ENCODE measurements around the gene SLC45A3. TPM values are rescaled to one million over a fixed set of nuclear protein-coding genes. Genes with fewer than 3 reads are reported as not detected.

SLC45A3 gene
- total RNA-seq, 1 donor from 2014 or later, result 0.25 TPM

DNA sequence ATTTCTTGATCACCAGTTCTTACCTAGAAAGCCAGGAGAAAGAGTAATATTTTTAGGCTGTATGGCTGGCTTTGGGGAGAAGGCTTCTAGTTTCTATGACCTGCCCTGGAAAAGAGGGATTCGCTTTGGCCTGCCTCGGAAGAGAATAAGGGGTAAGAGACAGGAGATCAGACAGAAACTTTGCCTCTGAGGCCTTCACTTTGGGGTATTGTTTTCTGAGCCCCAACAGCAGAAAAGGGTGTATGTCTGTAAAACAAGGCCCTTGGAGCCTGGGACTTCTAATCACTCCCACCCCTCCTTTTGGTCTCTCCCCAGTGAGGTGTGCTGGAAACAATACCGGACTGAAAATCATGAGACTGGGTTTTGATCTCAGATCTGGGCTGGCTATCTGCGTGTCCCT, 5.1 kb downstream of the SLC45A3 start:
- no peaks in the 10 kb centered on the region for H3K36me3 ChIP-seq
- no peaks in the 10 kb centered on the region for H3K27me3 ChIP-seq
- no peak for DNase-seq (ENCODE audit: extremely low spot score in 2 of 2)
- no peak overlapping the region for H3K4me3 ChIP-seq
- TF ChIP-seq POLR2AphosphoS5 (IDR thresholded peaks at IDR 0.05; ENCODE audit: insufficient read depth in 1 of 2, low read depth in 1 of 2) (no peak), POLR2A (IDR thresholded peaks at IDR 0.05) (no peak)
- TF ChIP-seq, protein P1, sequence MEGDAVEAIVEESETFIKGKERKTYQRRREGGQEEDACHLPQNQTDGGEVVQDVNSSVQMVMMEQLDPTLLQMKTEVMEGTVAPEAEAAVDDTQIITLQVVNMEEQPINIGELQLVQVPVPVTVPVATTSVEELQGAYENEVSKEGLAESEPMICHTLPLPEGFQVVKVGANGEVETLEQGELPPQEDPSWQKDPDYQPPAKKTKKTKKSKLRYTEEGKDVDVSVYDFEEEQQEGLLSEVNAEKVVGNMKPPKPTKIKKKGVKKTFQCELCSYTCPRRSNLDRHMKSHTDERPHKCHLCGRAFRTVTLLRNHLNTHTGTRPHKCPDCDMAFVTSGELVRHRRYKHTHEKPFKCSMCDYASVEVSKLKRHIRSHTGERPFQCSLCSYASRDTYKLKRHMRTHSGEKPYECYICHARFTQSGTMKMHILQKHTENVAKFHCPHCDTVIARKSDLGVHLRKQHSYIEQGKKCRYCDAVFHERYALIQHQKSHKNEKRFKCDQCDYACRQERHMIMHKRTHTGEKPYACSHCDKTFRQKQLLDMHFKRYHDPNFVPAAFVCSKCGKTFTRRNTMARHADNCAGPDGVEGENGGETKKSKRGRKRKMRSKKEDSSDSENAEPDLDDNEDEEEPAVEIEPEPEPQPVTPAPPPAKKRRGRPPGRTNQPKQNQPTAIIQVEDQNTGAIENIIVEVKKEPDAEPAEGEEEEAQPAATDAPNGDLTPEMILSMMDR (IDR thresholded peaks at IDR 0.05), result no peak
- H3K9me3 ChIP-seq, result no peaks in the 10 kb centered on the region
- H3K4me1 ChIP-seq, result peaks cover 15% of the 10 kb centered on the region
- intact Hi-C loops (cut with DNase I), result no loop called here
- H3K27ac ChIP-seq, result no peak overlapping the region

DNA sequence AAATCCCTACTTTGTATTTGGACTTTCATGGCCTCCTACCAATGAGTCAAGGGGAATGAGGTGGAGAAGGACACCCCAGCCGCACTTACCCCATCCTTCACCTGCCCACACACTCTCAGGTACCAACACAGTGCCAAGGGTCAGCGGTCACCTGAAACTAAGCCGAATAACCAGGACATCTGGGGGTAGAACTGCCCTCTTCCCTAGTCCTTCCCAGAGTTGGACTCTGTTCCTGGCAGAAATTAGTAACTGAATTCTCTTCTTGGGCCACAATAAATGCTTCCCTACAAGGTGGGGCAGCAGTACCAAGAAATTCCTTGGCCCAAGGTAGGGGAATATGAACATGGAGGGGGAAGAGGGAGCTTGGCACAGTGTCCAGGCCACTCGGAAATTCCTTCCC, 7.3 kb downstream of the SLC45A3 start:
- H3K27me3 ChIP-seq, result no peaks in the 10 kb centered on the region
- H3K4me3 ChIP-seq, result no peak overlapping the region
- no peaks in the 10 kb centered on the region for H3K9me3 ChIP-seq
- H3K27ac ChIP-seq, result no peak overlapping the region
- TF ChIP-seq POLR2AphosphoS5 (IDR thresholded peaks at IDR 0.05; ENCODE audit: insufficient read depth in 1 of 2, low read depth in 1 of 2), result no peak
- no peak for TF ChIP-seq POLR2A (IDR thresholded peaks at IDR 0.05)
- TF ChIP-seq, protein P1 (IDR thresholded peaks at IDR 0.05), result no peak
- intact Hi-C loops (cut with DNase I), result no loop called here
- peaks cover 13% of the 10 kb centered on the region for H3K4me1 ChIP-seq
- no peak for DNase-seq (ENCODE audit: extremely low spot score in 2 of 2)
- H3K36me3 ChIP-seq, result no peaks in the 10 kb centered on the region

DNA sequence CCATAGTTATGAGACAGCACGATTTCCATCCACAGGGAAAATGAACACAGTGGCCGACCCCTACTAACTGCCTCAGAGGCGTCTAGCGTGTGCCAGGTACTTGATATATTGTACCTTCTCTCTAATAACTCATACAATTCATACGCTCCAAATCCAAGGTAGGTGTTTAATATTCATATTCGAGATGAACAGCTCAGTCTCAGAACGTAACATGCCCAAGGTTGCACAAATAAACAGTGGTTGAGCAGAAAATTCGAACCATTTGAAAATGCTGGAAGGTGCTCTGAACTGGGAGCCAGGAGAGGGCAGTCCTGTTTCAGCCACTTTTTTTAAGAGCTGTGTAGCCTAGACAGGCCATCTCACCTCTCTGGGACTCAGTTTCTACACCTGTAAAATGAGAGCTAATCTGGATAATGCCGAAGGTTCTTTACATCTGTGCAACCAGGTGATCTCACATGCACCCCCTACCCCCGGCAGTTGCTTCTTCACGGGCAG, 7.9 kb downstream of the SLC45A3 start:
- no peak overlapping the region for H3K27ac ChIP-seq
- H3K27me3 ChIP-seq, result no peaks in the 10 kb centered on the region
- H3K4me1 ChIP-seq, result peaks cover 16% of the 10 kb centered on the region
- TF ChIP-seq, protein P1 (IDR thresholded peaks at IDR 0.05), result no peak
- no peak for TF ChIP-seq POLR2A (IDR thresholded peaks at IDR 0.05)
- TF ChIP-seq POLR2AphosphoS5 (IDR thresholded peaks at IDR 0.05; ENCODE audit: insufficient read depth in 1 of 2, low read depth in 1 of 2), result no peak
- H3K4me3 ChIP-seq, result no peak overlapping the region
- no peak for DNase-seq (ENCODE audit: extremely low spot score in 2 of 2)
- intact Hi-C loops (cut with DNase I), result no loop called here
- H3K36me3 ChIP-seq, result no peaks in the 10 kb centered on the region
- H3K9me3 ChIP-seq, result no peaks in the 10 kb centered on the region

DNA sequence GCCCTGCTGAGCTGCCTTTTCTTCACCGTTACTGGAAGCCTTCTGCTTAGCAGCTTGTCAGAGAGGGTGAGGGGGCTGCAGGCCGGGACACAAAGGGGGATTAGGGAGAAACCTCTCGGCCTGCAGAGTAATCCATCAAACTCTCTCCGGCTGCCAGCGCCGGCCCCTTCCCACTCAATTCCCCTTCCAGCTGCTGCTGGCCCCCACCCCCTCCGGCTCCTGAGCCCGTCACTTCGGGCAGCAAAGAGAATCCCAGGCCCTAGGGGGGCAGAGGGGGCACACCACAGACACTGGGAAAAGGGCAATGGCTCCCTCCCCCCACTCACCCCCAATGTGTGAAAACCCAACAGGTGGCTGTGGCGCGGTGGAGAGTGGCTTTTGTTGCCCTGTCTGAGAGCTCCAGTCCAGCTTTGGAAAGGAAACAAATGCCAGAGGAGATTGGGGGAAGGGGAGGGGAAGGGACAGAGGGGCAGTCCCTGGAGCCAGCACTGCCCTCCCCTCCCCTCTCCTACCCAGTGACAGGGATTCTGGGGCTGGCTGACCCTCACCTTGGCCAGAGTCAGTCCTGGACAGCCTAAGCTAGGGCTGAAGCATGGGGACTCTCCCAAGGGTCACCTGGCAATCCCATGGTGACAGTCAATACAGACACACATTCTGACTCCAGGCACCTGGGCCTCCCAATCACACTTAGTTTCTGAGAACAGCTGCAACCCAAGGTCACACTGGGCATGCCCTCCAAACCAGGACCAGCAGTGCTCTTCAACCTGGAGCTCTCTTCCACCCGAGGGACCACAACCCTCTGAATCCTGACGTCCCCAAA, 9.5 kb downstream of the SLC45A3 start:
- no peak for TF ChIP-seq POLR2AphosphoS5 (IDR thresholded peaks at IDR 0.05; ENCODE audit: insufficient read depth in 1 of 2, low read depth in 1 of 2)
- TF ChIP-seq, protein P1 (IDR thresholded peaks at IDR 0.05), result no peak
- TF ChIP-seq POLR2A (IDR thresholded peaks at IDR 0.05), result no peak
- H3K36me3 ChIP-seq, result no peaks in the 10 kb centered on the region
- no peak overlapping the region for H3K27ac ChIP-seq
- no peaks in the 10 kb centered on the region for H3K27me3 ChIP-seq
- DNase-seq (ENCODE audit: extremely low spot score in 2 of 2), result no peak
- H3K4me1 ChIP-seq, result peaks cover 16% of the 10 kb centered on the region
- H3K9me3 ChIP-seq, result no peaks in the 10 kb centered on the region
- H3K4me3 ChIP-seq, result no peak overlapping the region
- intact Hi-C loops (cut with DNase I), result no loop called here

DNA sequence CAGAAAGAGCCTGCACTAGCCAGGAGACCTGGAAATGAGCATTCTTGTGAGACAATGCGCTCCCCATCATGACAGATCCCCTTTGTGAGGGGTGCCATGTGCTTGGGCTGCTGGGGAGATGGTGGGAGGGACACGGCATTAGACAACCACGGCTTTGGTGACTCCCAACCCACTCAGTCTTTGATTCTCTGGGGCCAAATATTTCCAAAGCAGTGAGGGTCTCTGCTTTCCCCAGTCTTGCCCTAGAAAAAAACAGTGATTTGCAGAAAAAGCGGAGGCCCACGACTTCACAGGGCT, 10.2 kb downstream of the SLC45A3 start:
- TF ChIP-seq POLR2A (IDR thresholded peaks at IDR 0.05) (no peak), POLR2AphosphoS5 (IDR thresholded peaks at IDR 0.05; ENCODE audit: insufficient read depth in 1 of 2, low read depth in 1 of 2) (no peak)
- TF ChIP-seq, protein P1 (IDR thresholded peaks at IDR 0.05), result no peak
- H3K4me3 ChIP-seq, result no peak overlapping the region
- intact Hi-C loops (cut with DNase I), result no loop called here
- DNase-seq (ENCODE audit: extremely low spot score in 2 of 2), result no peak
- peaks cover 16% of the 10 kb centered on the region for H3K4me1 ChIP-seq
- no peak overlapping the region for H3K27ac ChIP-seq
- H3K27me3 ChIP-seq, result no peaks in the 10 kb centered on the region
- no peaks in the 10 kb centered on the region for H3K36me3 ChIP-seq
- no peaks in the 10 kb centered on the region for H3K9me3 ChIP-seq
